SK-N-DZ (cell line): ENCODE results near the gene LAMB4. TPM values are rescaled to one million over a fixed set of nuclear protein-coding genes. Genes with fewer than 3 reads are reported as not detected.

Experiments
- DNase-seq: peaks from one replicate; pipeline ENCODE4 v3.0.0-alpha.2; 2015; ENCODE audit warnings: low spot score
- polyA plus RNA-seq, 2 experiments: library from polyadenylated mRNA; depleted of rRNA; stranded (reverse); fragments of >200 nt; gene quantifications; 2 replicates each; pipeline ENCODE4 v1.2.3, GENCODE V29; 2014

The LAMB4 gene
- polyA plus RNA-seq (2014; cell fraction: cytosol; rRNA removed), result not detected in 2 replicates
- polyA plus RNA-seq (2014; cell fraction: nucleus; rRNA removed), result 0.05 TPM in 1 of 2 replicates, not detected in the other

GRCh38 chr7:108130261-108130660 lies at the start of gene LAMB4:
Gene LAMB4, minus strand, starts transcription at chr7:108130361. Its CDS starts 7,197 bp downstream, at chr7:108123164.
- DNase-seq, result no peak

GRCh38 chr7:108178398-108178797 lies 48.2 kb upstream of the LAMB4 start:
- DNase-seq, result no peak

GRCh38 chr7:108171164-108171563 lies 41.0 kb upstream of the LAMB4 start:
- no peak for DNase-seq

GRCh38 chr7:108170251-108170650 lies 40.1 kb upstream of the LAMB4 start:
- DNase-seq, result no peak

GRCh38 chr7:108167460-108167859 lies 37.3 kb upstream of the LAMB4 start:
- DNase-seq, result no peak

- DNase-seq, result no peak
These were observed 36.5 kb upstream of the LAMB4 start for GRCh38 chr7:108166687-108167086.

GRCh38 chr7:108165723-108166122 lies 35.6 kb upstream of the LAMB4 start:
- DNase-seq, result no peak

- no peak for DNase-seq
These were observed 34.8 kb upstream of the LAMB4 start for GRCh38 chr7:108164946-108165345.

- no peak for DNase-seq
These were observed 34.2 kb upstream of the LAMB4 start for GRCh38 chr7:108164342-108164741.

- DNase-seq, result no peak
These were observed 28.6 kb upstream of the LAMB4 start for GRCh38 chr7:108158776-108159175.

GRCh38 chr7:108157606-108158335 lies 27.6 kb upstream of the LAMB4 start:
- DNase-seq, result no peak

- no peak for DNase-seq
These were observed 26.9 kb upstream of the LAMB4 start for GRCh38 chr7:108156897-108157605.

GRCh38 chr7:108152198-108152597 lies 22.0 kb upstream of the LAMB4 start:
- DNase-seq, result no peak

- DNase-seq, result no peak
These were observed 19.7 kb upstream of the LAMB4 start for GRCh38 chr7:108149908-108150307.

- DNase-seq, result no peak
These were observed 19.0 kb upstream of the LAMB4 start for GRCh38 chr7:108149119-108149518.

- no peak for DNase-seq
These were observed 16.9 kb upstream of the LAMB4 start for GRCh38 chr7:108147031-108147563.

- DNase-seq, result peak; percentile 82
These were observed 16.1 kb upstream of the LAMB4 start for GRCh38 chr7:108146070-108146842.

- DNase-seq, result no peak
These were observed 15.2 kb upstream of the LAMB4 start for GRCh38 chr7:108145401-108145800.

- no peak for DNase-seq
These were observed 14.8 kb upstream of the LAMB4 start for GRCh38 chr7:108144931-108145330.

GRCh38 chr7:108143658-108144420 lies 13.7 kb upstream of the LAMB4 start:
- DNase-seq, result no peak

- DNase-seq, result no peak
These were observed 12.6 kb upstream of the LAMB4 start for GRCh38 chr7:108142675-108143259.
